ENCODE measurements around the gene KAT8. TPM values are rescaled to one million over a fixed set of nuclear protein-coding genes. Genes with fewer than 3 reads are reported as not detected.
A peak's percentile ranks its signal among the peaks of the same experiment; 100 is the strongest.

The KAT8 gene
- total and polyA plus RNA-seq, 2 of the 13 experiments (the other 11 are each of a cell fraction or from before 2014, with no cell fraction given): 79.0 to 84.2 TPM

- WGBS (ENCODE audit: low lambda C conversion rate): 91% methylated on average over 26 of the region's 29 CpGs
- no TSS peak for BruUV-seq (replicated peaks)
- Histone ChIP-seq H4K20me1 (ENCODE audit: insufficient read depth, low read length) (no peaks in the 10 kb centered on the region), H3K36me3 (replicated peaks in 1 of 2; ENCODE audit: control insufficient read depth in 1 of 2, insufficient read depth in 2 of 2, low read length in 2 of 2) (peaks cover 17 to 18% of the 10 kb centered on the region in 2 experiments; a peak in 4 of 5 replicates), H3K4me3 (replicated peaks in 1 of 3; ENCODE audit: insufficient read depth in 1 of 3, low read depth in 2 of 3, low read length in 3 of 3) (no peak overlapping the region), H3K27me3 (ENCODE audit: control insufficient read depth in 1 of 2, insufficient read depth in 2 of 2, low read length in 2 of 2) (no peaks in the 10 kb centered on the region), H3K79me2 (ENCODE audit: insufficient read depth, low read length) (no peaks in the 10 kb centered on the region), H3K4me1 (ENCODE audit: insufficient read depth, low read length) (peaks cover 12% of the 10 kb centered on the region), H3K9me3 (ENCODE audit: low read length) (no peaks in the 10 kb centered on the region), H3K9ac (ENCODE audit: insufficient read depth, low read depth, low read length) (no peak overlapping the region), H3K27ac (ENCODE audit: extremely low read length, insufficient read depth, low read length) (no peak overlapping the region), H2AFZ (ENCODE audit: low read length) (no peak overlapping the region), H3K4me2 (ENCODE audit: low read depth, low read length) (no peak overlapping the region)
- ChIA-PET POLR2A (interaction anchor here (0.5 to 4.2 kb wide), 4 partner anchors 10 to 15 kb away, joined by 3 to 17 read pairs (median 4); partner anchors contain the start of gene KAT8), CTCF (ENCODE audit: low intra/inter-chr PET ratio, low total read pairs) (no interaction called here)
- no peak for TF ChIP-seq ATF2 (CRISPR knock-in tag; IDR thresholded peaks at IDR 0.05)
- TF ChIP-seq ZKSCAN5 (CRISPR knock-in tag; IDR thresholded peaks at IDR 0.05): no peak
- no peak for TF ChIP-seq ZSCAN31 (CRISPR knock-in tag; IDR thresholded peaks at IDR 0.05; ENCODE audit: low read depth)
- intact Hi-C loops (cut with micrococcal nuclease; ENCODE audit: unreplicated experiment): no loop called here
- no peak for FAIRE-seq
- no peak for DNase-seq (ENCODE audit: low spot score)
- ATAC-seq: no peak
- in situ Hi-C loops (cut with HindIII; ENCODE audit: extremely low pct_ligation_motif_present, low pct_unique_long_range_greater_than_20kb): no loop called here
These were observed 12.3 kb downstream of the KAT8 start for GRCh38 chr16:31129568-31130335.

GRCh38 chr16:31130336-31130891 is 12.9 kb downstream of the KAT8 start:
- POLR2A ChIA-PET: interaction anchor here (1.1 to 4.2 kb wide), 3 partner anchors 9 to 13 kb away, joined by 3 to 17 read pairs (median 5); partner anchors contain the start of gene KAT8
- Histone ChIP-seq H3K36me3 (replicated peaks in 1 of 2; ENCODE audit: control insufficient read depth in 1 of 2, insufficient read depth in 2 of 2, low read length in 2 of 2) (peaks cover 17 to 18% of the 10 kb centered on the region in 2 experiments; a peak in 4 of 5 replicates), H3K27me3 (ENCODE audit: control insufficient read depth in 1 of 2, insufficient read depth in 2 of 2, low read length in 2 of 2) (no peaks in the 10 kb centered on the region; a peak in 1 of 5 replicates), H3K4me2 (ENCODE audit: low read depth, low read length) (no peak overlapping the region), H3K27ac (ENCODE audit: extremely low read length, insufficient read depth, low read length) (no peak overlapping the region), H3K4me1 (ENCODE audit: insufficient read depth, low read length) (peaks cover 19% of the 10 kb centered on the region), H3K4me3 (replicated peaks in 1 of 3; ENCODE audit: insufficient read depth in 1 of 3, low read depth in 2 of 3, low read length in 3 of 3) (no peak overlapping the region), H3K9me3 (ENCODE audit: low read length) (no peaks in the 10 kb centered on the region), H3K79me2 (ENCODE audit: insufficient read depth, low read length) (no peaks in the 10 kb centered on the region), H2AFZ (ENCODE audit: low read length) (no peak overlapping the region), H3K9ac (ENCODE audit: insufficient read depth, low read depth, low read length) (no peak overlapping the region), H4K20me1 (ENCODE audit: insufficient read depth, low read length) (no peaks in the 10 kb centered on the region)
- in situ Hi-C loops (cut with HindIII; ENCODE audit: extremely low pct_ligation_motif_present, low pct_unique_long_range_greater_than_20kb): no loop called here
- no peak for FAIRE-seq
- peak; percentile 81 for TF ChIP-seq ATF7 (IDR thresholded peaks at IDR 0.05)
- no peak for TF ChIP-seq ATF7 (CRISPR knock-in tag; IDR thresholded peaks at IDR 0.05)
- TF ChIP-seq CREB1 (IDR thresholded peaks at IDR 0.05): peak; percentile 72
- TF ChIP-seq CREB1 (CRISPR knock-in tag; IDR thresholded peaks at IDR 0.05): no peak
- no peak for TF ChIP-seq NR1H2 (CRISPR knock-in tag; IDR thresholded peaks at IDR 0.05; ENCODE audit: borderline replicate concordance, low read depth)
- TF ChIP-seq GLMP (CRISPR knock-in tag; IDR thresholded peaks at IDR 0.05; ENCODE audit: borderline replicate concordance): no peak
- TF ChIP-seq ZNF569 (CRISPR knock-in tag; IDR thresholded peaks at IDR 0.05; ENCODE audit: borderline replicate concordance): no peak
- no peak for TF ChIP-seq ZNF431 (CRISPR knock-in tag; IDR thresholded peaks at IDR 0.05; ENCODE audit: borderline replicate concordance, low read depth)
- TF ChIP-seq ZNF562 (CRISPR knock-in tag; IDR thresholded peaks at IDR 0.05; ENCODE audit: borderline replicate concordance): no peak
- TF ChIP-seq ZKSCAN5 (CRISPR knock-in tag; IDR thresholded peaks at IDR 0.05): no peak
- no peak for ATAC-seq
- CTCF ChIA-PET (ENCODE audit: low intra/inter-chr PET ratio, low total read pairs): no interaction called here
- 93% methylated on average over 4 of the region's 10 CpGs for WGBS (ENCODE audit: low lambda C conversion rate)
- no peak for DNase-seq (ENCODE audit: low spot score)
- intact Hi-C loops (cut with micrococcal nuclease; ENCODE audit: unreplicated experiment): no loop called here
- no TSS peak for BruUV-seq (replicated peaks)

Measured in HepG2 (cell line).